Karpas-422 (cell line): Measurements from ENCODE around the gene DPP6. TPM values are rescaled to one million over a fixed set of nuclear protein-coding genes. Genes with fewer than 3 reads are reported as not detected.

Experiments used
- DNase-seq: peaks from one replicate; pipeline ENCODE4 v3.0.0-alpha.2; 2015
- H2AFZ ChIP-seq: fragments of 200-600 bp; sonication (generic); 2 replicates; pipeline ENCODE4 v1.6.1; 2014; ENCODE audit warnings: antibody characterized with exemption, low read length, mixed read lengths
- H3K27ac ChIP-seq: fragments of 200-600 bp; sonication (generic); 2 replicates; pipeline ENCODE4 v1.5.1; 2014; ENCODE audit warnings: mild to moderate bottlenecking, low read length, moderate library complexity
- H3K27me3 ChIP-seq: fragments of 200-600 bp; sonication (generic); 2 replicates; pipeline ENCODE4 v1.6.1; 2014; ENCODE audit warnings: low read length, mixed read lengths
- H3K36me3 ChIP-seq: fragments of 200-600 bp; sonication (generic); 2 replicates; pipeline ENCODE4 v1.6.1; 2014; ENCODE audit warnings: low read length, mixed read lengths; ENCODE audit not compliant: insufficient read depth
- H3K4me1 ChIP-seq: fragments of 200-600 bp; sonication (generic); 2 replicates; pipeline ENCODE4 v1.6.1; 2014; ENCODE audit warnings: mild to moderate bottlenecking, low read length, mixed read lengths
- H3K4me2 ChIP-seq: fragments of 200-600 bp; sonication (generic); 2 replicates; pipeline ENCODE4 v1.6.1; 2014; ENCODE audit warnings: low read length, low read depth, mild to moderate bottlenecking; ENCODE audit not compliant: poor library complexity, severe bottlenecking
- H3K4me3 ChIP-seq: fragments of 200-600 bp; sonication (generic); 2 replicates; pipeline ENCODE4 v1.5.1; 2014; ENCODE audit warnings: mild to moderate bottlenecking, antibody characterized with exemption, low read length, mixed read lengths
- H3K79me2 ChIP-seq: fragments of 200-600 bp; sonication (generic); 2 replicates; pipeline ENCODE4 v1.6.1; 2014; ENCODE audit warnings: mild to moderate bottlenecking, low read length, mixed read lengths
- H3K9ac ChIP-seq: fragments of 200-600 bp; sonication (generic); 2 replicates; pipeline ENCODE4 v1.6.0; 2014; ENCODE audit warnings: low read length
- H3K9me2 ChIP-seq: fragments of 200-600 bp; sonication (generic), shearing (Covaris generic); replicated peaks from 2 replicates; pipeline ENCODE4 v1.6.0; 2014; ENCODE audit warnings: mild to moderate bottlenecking, low read length, moderate library complexity; ENCODE audit not compliant: insufficient read depth
- H3K9me3 ChIP-seq: fragments of 300-700, 200-600 bp; sonication (generic); 2 replicates; pipeline ENCODE4 v1.6.1; 2014; ENCODE audit warnings: low read length, mixed read lengths
- H4K20me1 ChIP-seq: fragments of 200-600 bp; sonication (generic); 2 replicates; pipeline ENCODE4 v1.6.1; 2014; ENCODE audit warnings: mild to moderate bottlenecking, antibody characterized with exemption, low read length, low read depth; ENCODE audit not compliant: insufficient read depth
- total RNA-seq: library from RNA; depleted of rRNA; stranded (reverse); fragments of >200 nt; shearing (Covaris generic); gene quantifications from 2 replicates; pipeline ENCODE4 v1.2.3, GENCODE V29; 2014; ENCODE audit warnings: low replicate concordance

DPP6 gene
- total RNA-seq, 1 experiment from 2014 or later = not detected

DNA sequence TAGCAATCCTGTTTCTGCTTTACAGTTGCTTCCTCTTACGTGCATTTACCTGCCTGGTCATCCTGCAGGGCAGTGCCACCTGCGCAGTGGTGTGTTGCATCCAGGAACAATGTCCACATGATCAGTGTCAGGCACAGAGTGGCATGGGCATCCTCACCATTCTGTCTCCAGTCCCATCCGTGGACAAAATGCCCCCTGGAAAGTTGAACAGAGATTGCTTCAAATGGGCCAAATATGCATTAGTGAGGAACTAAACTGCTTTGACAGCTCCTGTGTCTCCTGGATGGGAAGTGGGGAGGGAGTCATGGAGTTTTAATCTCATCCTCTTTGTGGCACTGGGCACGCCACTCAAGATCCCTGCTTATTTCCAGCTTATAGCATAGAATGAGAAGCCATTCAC, 151.8 kb downstream of the DPP6 start:
- Histone ChIP-seq H3K4me1 (no peaks in the 10 kb centered on the region), H3K9me2 (no peaks in the 10 kb centered on the region), H2AFZ (no peak overlapping the region), H3K36me3 (no peaks in the 10 kb centered on the region), H3K9ac (no peak overlapping the region), H3K27me3 (no peaks in the 10 kb centered on the region), H3K4me2 (no peak overlapping the region), H3K79me2 (no peaks in the 10 kb centered on the region), H4K20me1 (no peaks in the 10 kb centered on the region), H3K9me3 (no peaks in the 10 kb centered on the region), H3K4me3 (no peak overlapping the region), H3K27ac (no peak overlapping the region)
- no peak for DNase-seq

DNA sequence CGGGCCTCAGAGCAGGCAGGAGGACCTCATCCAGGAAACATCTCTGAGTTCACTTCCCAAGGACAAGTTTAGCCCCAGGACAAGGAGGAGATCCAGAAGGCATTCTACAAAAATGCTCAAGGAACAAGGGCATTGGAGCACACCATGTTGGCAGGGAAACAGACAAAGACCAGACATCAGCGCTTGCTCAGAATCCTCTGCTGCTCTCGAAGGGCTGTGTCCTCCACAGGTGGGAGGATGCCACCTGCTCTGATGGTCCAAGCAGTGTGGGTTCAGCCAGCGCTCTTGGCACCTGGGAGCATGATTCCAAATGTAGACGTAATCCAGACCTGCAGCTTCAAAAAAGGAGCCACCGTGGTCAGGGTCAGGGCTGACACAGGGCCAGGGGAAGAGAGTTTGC, 160.7 kb downstream of the DPP6 start:
- no peaks in the 10 kb centered on the region for H3K79me2 ChIP-seq
- H3K9ac ChIP-seq = no peak overlapping the region
- no peaks in the 10 kb centered on the region for H3K9me2 ChIP-seq
- H3K27ac ChIP-seq = no peak overlapping the region
- no peaks in the 10 kb centered on the region; the same call in 1 of the 2 replicates for H3K27me3 ChIP-seq
- no peak overlapping the region for H2AFZ ChIP-seq
- no peak overlapping the region for H3K4me2 ChIP-seq
- DNase-seq = no peak
- no peak overlapping the region for H3K4me3 ChIP-seq
- H4K20me1 ChIP-seq = no peaks in the 10 kb centered on the region
- H3K36me3 ChIP-seq = no peaks in the 10 kb centered on the region
- H3K4me1 ChIP-seq = no peaks in the 10 kb centered on the region
- no peaks in the 10 kb centered on the region for H3K9me3 ChIP-seq

DNA sequence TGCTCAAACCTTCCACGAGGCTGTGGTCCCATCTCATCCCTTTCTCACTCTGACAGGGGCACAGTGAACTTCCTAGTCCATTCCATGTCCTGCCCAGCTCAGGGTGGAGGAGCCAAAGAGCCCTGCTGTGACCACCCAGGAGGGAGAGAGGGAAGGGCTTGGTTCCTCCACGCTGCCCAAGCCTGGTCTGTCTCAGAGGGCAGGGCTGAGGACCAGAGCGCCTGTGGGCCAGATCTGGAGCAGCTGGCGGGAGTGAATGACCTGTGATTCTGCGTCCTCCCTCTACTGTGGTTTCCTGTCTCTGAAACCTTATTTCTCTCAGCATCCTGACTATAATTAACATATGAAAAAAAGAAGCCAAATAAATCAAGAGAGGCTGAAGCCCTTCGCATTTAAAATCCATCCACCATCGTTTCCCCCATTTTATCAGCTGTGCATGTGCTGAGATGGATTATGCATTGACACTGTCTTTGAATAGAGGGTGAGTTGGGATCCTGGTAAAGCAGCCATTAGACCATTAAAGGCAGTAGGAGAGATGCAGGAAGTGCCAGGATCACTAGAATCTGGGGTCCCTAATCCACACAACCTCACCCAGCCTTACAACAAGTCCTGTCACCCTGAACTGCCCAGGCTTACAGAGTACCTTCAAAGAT, 165.6 kb downstream of the DPP6 start:
- Histone ChIP-seq H3K4me1 (no peaks in the 10 kb centered on the region), H3K79me2 (no peaks in the 10 kb centered on the region), H3K27me3 (no peaks in the 10 kb centered on the region; the same call in 1 of the 2 replicates)

DNA sequence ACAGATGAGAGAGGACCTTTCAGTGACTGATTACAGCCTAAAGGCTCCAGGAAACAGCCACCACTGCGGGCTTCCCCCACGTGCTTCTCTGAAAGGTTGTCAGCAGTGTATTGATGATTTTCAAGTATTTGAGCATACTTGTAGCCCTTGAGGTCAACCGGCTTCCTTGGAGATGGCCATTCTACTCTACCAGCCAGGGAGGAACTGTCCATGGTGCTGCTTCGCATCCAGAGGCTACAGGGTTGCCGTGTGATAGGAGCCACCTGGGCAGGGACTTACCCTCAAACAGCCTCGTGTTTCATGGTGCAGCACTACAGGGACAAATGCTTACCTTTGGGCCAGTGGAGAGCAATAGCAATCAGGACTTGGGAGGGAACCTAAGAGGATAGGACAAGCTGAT, 179.5 kb downstream of the DPP6 start:
- DNase-seq = peak; percentile 51

More for the DNA sequence above, 165.6 kb downstream of the DPP6 start:
- Histone ChIP-seq H3K36me3 (no peaks in the 10 kb centered on the region), H3K9ac (no peak overlapping the region), H3K9me3 (no peaks in the 10 kb centered on the region), H3K4me2 (no peak overlapping the region), H4K20me1 (no peaks in the 10 kb centered on the region), H3K4me3 (no peak overlapping the region), H3K9me2 (no peaks in the 10 kb centered on the region), H3K27ac (no peak overlapping the region), H2AFZ (no peak overlapping the region)
- no peak for DNase-seq

DNA sequence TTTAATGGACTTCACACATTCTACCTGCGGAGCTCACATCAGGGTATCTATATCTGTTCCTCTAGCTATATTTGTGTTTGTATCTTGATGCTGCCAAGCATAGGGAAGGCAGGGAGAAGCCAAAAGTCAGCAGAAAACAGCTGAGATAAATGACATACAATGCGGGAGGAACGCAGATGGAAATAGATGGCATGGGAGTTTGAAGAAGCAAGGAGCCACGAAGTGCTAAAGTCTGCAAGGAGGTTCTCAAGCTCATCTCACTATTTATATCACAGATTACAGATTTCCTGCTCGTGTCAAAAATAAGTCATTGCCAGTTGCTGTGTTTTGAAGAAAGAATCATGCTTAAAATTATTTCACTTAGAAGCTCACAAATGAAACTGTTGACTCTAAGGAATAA, 180.5 kb downstream of the DPP6 start:
- no peaks in the 10 kb centered on the region for H3K4me1 ChIP-seq
- no peak for DNase-seq
- no peak overlapping the region for H3K27ac ChIP-seq
- no peak overlapping the region for H2AFZ ChIP-seq
- H3K4me2 ChIP-seq = no peak overlapping the region
- no peaks in the 10 kb centered on the region for H4K20me1 ChIP-seq
- no peaks in the 10 kb centered on the region for H3K79me2 ChIP-seq
- H3K9me3 ChIP-seq = no peaks in the 10 kb centered on the region
- no peaks in the 10 kb centered on the region for H3K9me2 ChIP-seq
- H3K27me3 ChIP-seq = no peaks in the 10 kb centered on the region
- no peak overlapping the region for H3K9ac ChIP-seq
- H3K4me3 ChIP-seq = no peak overlapping the region
- H3K36me3 ChIP-seq = no peaks in the 10 kb centered on the region

More for the DNA sequence above, 179.5 kb downstream of the DPP6 start:
- Histone ChIP-seq H3K79me2 (no peaks in the 10 kb centered on the region), H3K9me2 (no peaks in the 10 kb centered on the region), H3K9ac (no peak overlapping the region), H3K27me3 (no peaks in the 10 kb centered on the region), H3K9me3 (no peaks in the 10 kb centered on the region), H3K36me3 (no peaks in the 10 kb centered on the region), H3K27ac (no peak overlapping the region), H2AFZ (no peak overlapping the region), H3K4me2 (no peak overlapping the region), H3K4me3 (no peak overlapping the region), H3K4me1 (no peaks in the 10 kb centered on the region), H4K20me1 (no peaks in the 10 kb centered on the region)

DNA sequence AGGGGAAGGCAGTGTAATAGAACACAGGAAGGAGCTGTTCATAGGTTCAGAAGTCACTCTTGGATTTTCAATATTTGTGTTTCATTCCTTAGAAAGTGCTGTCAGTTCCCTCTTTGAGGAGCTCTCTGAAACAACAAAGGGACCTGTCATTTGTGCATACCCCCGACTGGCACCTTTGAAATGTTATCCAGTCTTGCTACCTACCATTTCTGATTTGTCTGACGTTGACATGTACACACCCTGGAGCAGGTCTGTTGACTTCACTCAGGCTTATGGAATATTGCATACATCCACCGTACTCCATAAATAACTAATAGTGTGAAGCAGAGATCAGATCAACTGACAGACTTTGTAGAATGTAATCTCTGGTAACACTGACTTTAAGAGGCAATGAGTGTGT, 189.8 kb downstream of the DPP6 start:
- Histone ChIP-seq H3K4me3 (no peak overlapping the region), H4K20me1 (no peaks in the 10 kb centered on the region), H3K9ac (no peak overlapping the region), H3K79me2 (no peaks in the 10 kb centered on the region), H3K4me1 (no peaks in the 10 kb centered on the region), H3K27me3 (no peaks in the 10 kb centered on the region; the same call in 1 of the 2 replicates), H3K9me3 (no peaks in the 10 kb centered on the region), H3K9me2 (no peaks in the 10 kb centered on the region), H3K27ac (no peak overlapping the region), H3K36me3 (no peaks in the 10 kb centered on the region), H3K4me2 (no peak overlapping the region), H2AFZ (no peak overlapping the region)
- no peak for DNase-seq

DNA sequence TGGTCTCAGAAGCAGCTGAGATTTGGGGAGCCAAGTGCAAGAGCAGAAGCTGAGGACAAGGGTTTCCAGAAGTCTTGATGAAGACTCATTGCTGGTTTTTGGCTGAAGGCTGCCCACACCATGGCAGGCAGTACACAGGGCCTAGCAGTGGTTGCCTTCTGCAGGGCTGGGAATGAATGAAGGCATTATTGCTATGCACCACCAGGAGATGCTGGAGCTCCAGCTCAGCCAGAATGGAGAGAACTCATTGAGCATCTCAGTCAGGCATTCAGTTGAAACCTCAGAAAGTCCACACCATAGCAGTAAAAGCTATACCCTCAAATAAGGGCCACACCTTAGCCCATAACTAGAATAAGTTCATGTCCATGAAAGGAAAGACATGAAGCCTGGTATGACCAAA, 190.5 kb downstream of the DPP6 start:
- Histone ChIP-seq H3K36me3 (no peaks in the 10 kb centered on the region), H4K20me1 (no peaks in the 10 kb centered on the region)

DNA sequence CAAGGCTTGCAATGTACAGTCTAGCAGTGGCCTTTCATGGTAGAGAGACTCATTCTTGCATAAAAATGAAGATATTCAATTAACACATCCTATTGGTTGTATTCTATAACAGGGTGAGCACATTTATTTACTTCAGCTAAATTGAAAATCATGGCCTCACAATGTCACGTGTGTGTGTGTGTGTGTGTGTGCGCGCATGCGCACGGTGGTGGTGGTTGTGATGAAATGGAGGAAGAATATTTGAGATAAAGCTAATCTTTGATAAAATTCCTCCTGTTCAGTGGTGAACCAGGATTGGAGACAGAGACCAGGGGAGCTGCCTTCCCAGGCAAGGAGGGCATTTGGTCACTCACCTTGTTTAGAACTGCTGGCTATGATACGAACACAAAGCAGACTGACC, 199.8 kb downstream of the DPP6 start:
- Histone ChIP-seq H3K4me2 (no peak overlapping the region), H3K27ac (no peak overlapping the region), H4K20me1 (no peaks in the 10 kb centered on the region), H3K9ac (no peak overlapping the region), H3K36me3 (no peaks in the 10 kb centered on the region), H3K9me2 (no peaks in the 10 kb centered on the region), H3K79me2 (no peaks in the 10 kb centered on the region), H3K4me3 (no peak overlapping the region), H3K4me1 (no peaks in the 10 kb centered on the region), H3K27me3 (no peaks in the 10 kb centered on the region), H3K9me3 (no peaks in the 10 kb centered on the region), H2AFZ (no peak overlapping the region)
- no peak for DNase-seq

More for the DNA sequence above, 190.5 kb downstream of the DPP6 start:
- Histone ChIP-seq H2AFZ (no peak overlapping the region), H3K9ac (no peak overlapping the region), H3K27ac (no peak overlapping the region), H3K4me1 (no peaks in the 10 kb centered on the region), H3K9me2 (no peaks in the 10 kb centered on the region), H3K4me3 (no peak overlapping the region), H3K27me3 (no peaks in the 10 kb centered on the region; the same call in 1 of the 2 replicates), H3K9me3 (no peaks in the 10 kb centered on the region), H3K4me2 (no peak overlapping the region), H3K79me2 (no peaks in the 10 kb centered on the region)
- no peak for DNase-seq
